Fibroblast of the aortic adventitia (primary cell): Measurements from ENCODE around the gene FAM187B. TPM values are rescaled to one million over a fixed set of nuclear protein-coding genes. Genes with fewer than 3 reads are reported as not detected.

Experiments
- DNase-seq: peaks from one replicate; pipeline ENCODE4 v3.0.0-alpha.2; 2010; ENCODE audit warnings: low read depth
- H3K4me3 ChIP-seq: 2 replicates; pipeline ENCODE4 v1.5.1; 2011; ENCODE audit warnings: low read depth, mild to moderate bottlenecking, control low read depth, low read length, moderate library complexity
- CTCF ChIP-seq: IDR thresholded peaks from 2 replicates; pipeline ENCODE4 v1.5.1; 2011; ENCODE audit warnings: mild to moderate bottlenecking, low read length, control low read depth, inconsistent platforms; ENCODE audit not compliant: insufficient read depth
- total RNA-seq: library from RNA; depleted of rRNA; stranded (reverse); fragments of >200 nt; gene quantifications from 2 replicates; pipeline ENCODE4 v1.2.3, GENCODE V29; 2012; ENCODE audit warnings: low replicate concordance

FAM187B gene
- total RNA-seq, 1 donor, result not detected

DNA sequence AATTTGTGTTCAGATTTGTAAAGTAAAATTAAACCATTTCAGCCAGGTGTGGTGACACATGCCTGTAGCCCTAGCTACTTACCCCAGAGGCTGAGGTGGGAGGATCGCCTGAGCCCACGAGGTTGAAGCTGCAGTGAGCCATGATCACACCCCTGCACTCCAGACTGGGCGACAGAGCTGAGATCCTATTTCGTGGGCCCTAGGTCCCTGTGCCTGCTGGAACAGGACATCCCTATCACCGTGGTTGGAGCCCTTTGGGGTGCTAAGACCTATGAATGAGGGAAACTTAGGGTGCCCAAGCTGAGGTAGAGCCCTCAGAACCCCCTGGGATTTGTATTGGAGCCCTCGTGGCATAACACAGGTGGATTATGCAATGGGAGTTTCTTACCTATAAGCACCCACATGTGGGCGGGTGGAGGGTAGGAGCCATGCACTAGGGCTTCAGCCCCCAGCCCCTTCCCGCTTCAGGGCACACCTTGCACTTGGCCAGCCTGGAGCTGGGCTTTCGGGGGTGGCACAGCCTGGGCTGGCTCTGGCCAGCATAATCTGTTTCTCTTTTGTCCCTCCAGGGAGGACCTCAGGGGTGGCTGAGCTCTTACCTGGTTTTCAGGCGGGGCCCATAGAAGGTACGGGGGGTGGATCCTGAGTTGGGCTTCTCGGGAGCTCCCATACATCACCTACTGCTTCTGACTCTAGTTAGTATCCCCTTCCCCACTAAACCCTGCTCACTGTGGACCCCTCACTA lies 33.0 kb upstream of the FAM187B start:
- H3K4me3 ChIP-seq, result no peak overlapping the region
- no peak for TF ChIP-seq CTCF
- no peak for DNase-seq

- TF ChIP-seq CTCF, result no peak
- no peak overlapping the region for H3K4me3 ChIP-seq
- no peak for DNase-seq
Observed at GRCh38 chr19:35260694-35261304, 32.3 kb upstream of the FAM187B start.

GRCh38 chr19:35257113-35257461 lies 28.5 kb upstream of the FAM187B start:
- TF ChIP-seq CTCF, result no peak
- no peak for DNase-seq
- H3K4me3 ChIP-seq, result no peak overlapping the region

DNA sequence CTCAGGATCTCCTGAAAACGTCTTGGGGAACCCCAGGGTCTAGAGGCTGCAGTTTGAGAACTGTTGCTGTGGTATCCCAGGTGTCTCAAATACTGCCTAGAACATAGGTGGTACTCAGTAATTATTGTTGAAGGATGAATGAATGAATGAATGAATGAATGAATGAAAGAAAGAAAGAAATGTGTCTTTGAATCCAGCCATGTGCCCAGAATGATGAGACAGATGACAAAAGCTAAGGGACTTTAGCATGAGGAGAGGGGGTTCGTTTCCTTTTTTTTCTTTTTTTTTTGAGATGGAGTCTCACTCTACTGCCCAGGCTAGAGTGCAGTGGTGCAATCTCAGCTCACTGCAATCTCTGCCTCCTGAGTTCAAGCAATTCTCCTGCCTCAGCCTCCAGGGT lies 28.0 kb upstream of the FAM187B start:
- H3K4me3 ChIP-seq, result no peak overlapping the region
- no peak for TF ChIP-seq CTCF
- no peak for DNase-seq

GRCh38 chr19:35254341-35255297 lies 26.1 kb upstream of the FAM187B start:
- no peak for TF ChIP-seq CTCF
- no peak overlapping the region for H3K4me3 ChIP-seq
- DNase-seq, result no peak

DNA sequence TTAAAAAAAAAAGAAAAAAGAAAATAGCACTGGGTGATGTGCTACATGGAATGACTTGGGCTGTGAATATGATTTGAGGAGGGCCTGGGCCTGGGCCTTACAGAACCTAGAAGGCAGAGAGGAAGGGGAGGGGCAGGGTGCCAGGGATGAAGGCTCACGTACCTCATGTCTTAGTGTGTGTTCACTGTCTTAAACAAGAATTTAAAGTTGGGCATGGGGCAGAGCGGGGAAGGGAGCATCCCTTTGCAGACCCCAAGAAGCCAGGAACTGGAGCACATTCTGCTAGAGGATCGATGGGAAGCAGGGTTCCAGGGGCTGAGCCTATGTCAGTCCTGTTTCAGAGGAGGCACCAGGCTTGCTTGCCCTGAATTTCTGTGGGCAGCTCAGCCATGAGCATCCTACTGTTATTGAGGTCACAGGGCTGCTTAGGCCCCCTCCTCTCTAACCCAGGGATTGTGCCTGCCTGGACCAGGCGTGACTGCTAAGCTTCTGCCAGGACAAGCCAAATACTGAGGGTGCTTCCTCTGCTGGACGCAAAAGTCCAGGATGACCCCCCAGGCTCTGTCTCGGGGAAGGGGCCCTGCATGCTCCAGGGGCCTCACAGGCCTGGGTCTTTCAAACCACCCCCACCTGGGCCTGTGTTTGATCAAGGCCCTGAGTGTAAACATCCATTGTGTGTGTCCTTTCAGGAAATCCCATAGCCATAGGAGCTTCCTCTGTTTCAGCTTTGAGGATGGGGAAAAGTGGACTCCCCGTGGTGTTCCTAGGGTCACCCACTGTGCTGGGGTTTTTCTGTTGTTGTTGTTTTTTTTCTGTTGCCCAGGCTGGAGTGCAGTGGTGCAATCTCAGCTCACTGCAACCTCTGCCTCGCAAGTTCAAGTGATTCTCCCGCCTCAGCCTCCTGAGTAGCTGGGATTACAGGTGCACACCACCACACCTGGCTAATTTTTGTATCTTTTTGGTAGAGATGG lies 25.1 kb upstream of the FAM187B start:
- no peak overlapping the region for H3K4me3 ChIP-seq
- no peak for DNase-seq
- TF ChIP-seq CTCF, result no peak
